HepG2 (cell line): ENCODE measurements around the gene ATP8A2. TPM values are rescaled to one million over a fixed set of nuclear protein-coding genes. Genes with fewer than 3 reads are reported as not detected.

Experiments used
- ATAC-seq: fragments of 200-7000 bp; cut with Tn5 transposase; 3 replicates; pipeline ENCODE4 v1.9.1; 2020; ENCODE audit warnings: mild to moderate bottlenecking, moderate library complexity
- BruUV-seq: library from RNA; stranded (reverse); fragments of 400-500 nt; replicated peaks from 2 replicates; lab custom pipeline; 2021; lab: Mats Ljungman, UMichigan
- CTCF ChIA-PET: fragments of 300-600 bp; formaldehyde crosslinking; extraction: SDS; loops from one replicate; lab custom pipeline; 2021; ENCODE audit warnings: low total read pairs, inconsistent platforms, low intra/inter-chr PET ratio; lab: Yijun Ruan, JAX
- POLR2A ChIA-PET: fragments of 350-600 bp; sonication (Branson Sonifier 250); formaldehyde crosslinking; loops from one replicate; lab custom pipeline; 2020; ENCODE audit warnings: antibody characterized with exemption, inconsistent platforms; lab: Yijun Ruan, JAX
- DNase-seq: peaks from one replicate; pipeline ENCODE4 v3.0.0-alpha.2; 2015; ENCODE audit warnings: low spot score
- FAIRE-seq: peaks from 3 replicates; lab custom pipeline; 2011; peaks lifted over from hg19 to GRCh38; lab: Jason Lieb, UNC
- H2AFZ ChIP-seq: one replicate; pipeline ENCODE4 v1.6.1; 2011; ENCODE audit warnings: low read length, inconsistent platforms
- H3K27ac ChIP-seq: fragments of 300-600 bp; 3 replicates; pipeline ENCODE4 v1.8.0; 2011; ENCODE audit warnings: mixed run types, mild to moderate bottlenecking, mixed read lengths, low read length, inconsistent platforms; ENCODE audit not compliant: insufficient read depth; ENCODE audit errors: extremely low read length
- H3K27me3 ChIP-seq, 2 experiments: fragments of 200-600 bp in 1 of 2; 2 replicates in 1 of 2; 3 replicates in 1 of 2; pipeline versions ENCODE4 v1.6.0 to v1.8.0; 2011; ENCODE audit warnings: low read length in 2 of 2, mild to moderate bottlenecking in 2 of 2, moderate library complexity in 2 of 2, inconsistent platforms in 1 of 2; ENCODE audit not compliant: insufficient read depth in 2 of 2, control insufficient read depth in 1 of 2
- H3K36me3 ChIP-seq, 2 experiments: fragments of 200-600 bp in 1 of 2; replicated peaks in 1 of 2; 2 replicates in 1 of 2; 3 replicates in 1 of 2; pipeline versions ENCODE4 v1.5.1 to v1.8.0; 2011; ENCODE audit warnings: low read length in 2 of 2, inconsistent platforms in 1 of 2; ENCODE audit not compliant: insufficient read depth in 2 of 2, control insufficient read depth in 1 of 2
- H3K4me1 ChIP-seq: 2 replicates; pipeline ENCODE4 v1.5.1; 2012; ENCODE audit warnings: low read length, inconsistent platforms; ENCODE audit not compliant: insufficient read depth
- H3K4me2 ChIP-seq: 2 replicates; pipeline ENCODE4 v1.6.0; 2011; ENCODE audit warnings: low read depth, low read length, inconsistent platforms
- H3K4me3 ChIP-seq, 3 experiments: fragments of 200-600 bp in 1 of 3; sonication (generic), shearing (Covaris generic) in 1 of 3; replicated peaks in 1 of 3; 2 replicates each; pipeline ENCODE4 v1.5.1; 2011 to 2016; ENCODE audit warnings: low read length in 3 of 3, inconsistent platforms in 2 of 3, low read depth in 2 of 3, mild to moderate bottlenecking in 2 of 3, control low read depth in 1 of 3, mixed read lengths in 1 of 3; ENCODE audit not compliant: insufficient read depth in 1 of 3
- H3K79me2 ChIP-seq: one replicate; pipeline ENCODE4 v1.6.1; 2011; ENCODE audit warnings: low read length, inconsistent platforms; ENCODE audit not compliant: insufficient read depth
- H3K9ac ChIP-seq: 2 replicates; pipeline ENCODE4 v1.6.0; 2011; ENCODE audit warnings: mild to moderate bottlenecking, low read depth, low read length, inconsistent platforms; ENCODE audit not compliant: insufficient read depth
- H3K9me3 ChIP-seq: 2 replicates; pipeline ENCODE4 v1.5.1; 2012; ENCODE audit warnings: mild to moderate bottlenecking, low read length
- H4K20me1 ChIP-seq: 2 replicates; pipeline ENCODE4 v1.6.0; 2011; ENCODE audit warnings: inconsistent platforms, mild to moderate bottlenecking, low read length, moderate library complexity; ENCODE audit not compliant: insufficient read depth
- ETV5 ChIP-seq: IDR thresholded peaks from 2 replicates; pipeline ENCODE4 v1.6.1; 2018; ENCODE audit warnings: missing biosample characterization, missing genetic modification reagents, inconsistent platforms, borderline replicate concordance
- HMG20B ChIP-seq: conservative IDR thresholded peaks from 2 replicates; pipeline ENCODE4 v1.6.1; 2016; ENCODE audit warnings: missing genetic modification reagents, missing compliant biosample characterization
- KDM5B ChIP-seq: sonication (generic); formaldehyde crosslinking; IDR thresholded peaks from 2 replicates; pipeline ENCODE4 v1.4.0; 2020; ENCODE audit warnings: missing genetic modification reagents, mild to moderate bottlenecking, borderline replicate concordance
- MED1 ChIP-seq: sonication (generic); formaldehyde crosslinking; IDR thresholded peaks from 2 replicates; pipeline ENCODE4 v1.4.0; 2020; ENCODE audit warnings: missing genetic modification reagents
- PHF20 ChIP-seq: sonication (generic); formaldehyde crosslinking; IDR thresholded peaks from 2 replicates; pipeline ENCODE4 v1.5.0; 2020; ENCODE audit warnings: mild to moderate bottlenecking, missing genetic modification reagents
- REPIN1 ChIP-seq: sonication (generic); formaldehyde crosslinking; IDR thresholded peaks from 2 replicates; pipeline ENCODE4 v1.8.0; 2022; ENCODE audit warnings: missing genetic modification reagents, low read depth, mild to moderate bottlenecking, borderline replicate concordance
- TBP ChIP-seq: sonication (generic); formaldehyde crosslinking; IDR thresholded peaks from 2 replicates; pipeline ENCODE4 v1.5.0; 2020; ENCODE audit warnings: missing genetic modification reagents
- TOPORS ChIP-seq: sonication (generic); formaldehyde crosslinking; IDR thresholded peaks from 2 replicates; pipeline ENCODE4 v1.8.0; 2023; ENCODE audit warnings: mild to moderate bottlenecking, missing genetic modification reagents
- ZMYM3 ChIP-seq: sonication (generic); formaldehyde crosslinking; IDR thresholded peaks from 2 replicates; pipeline ENCODE4 v1.5.1; 2020; ENCODE audit warnings: mild to moderate bottlenecking, missing genetic modification reagents
- ZNF737 ChIP-seq: sonication (generic); formaldehyde crosslinking; IDR thresholded peaks from 2 replicates; pipeline ENCODE4 v1.5.0; 2020; ENCODE audit warnings: missing genetic modification reagents, mild to moderate bottlenecking, borderline replicate concordance
- ZNF766 ChIP-seq: sonication (generic); formaldehyde crosslinking; IDR thresholded peaks from 2 replicates; pipeline ENCODE4 v1.5.0; 2020; ENCODE audit warnings: missing genetic modification reagents, borderline replicate concordance
- WGBS: methylation state at CpG from one replicate; pipeline ENCODE4 v1.1.6; 2017; ENCODE audit warnings: low lambda C conversion rate; 5-methylcytosine and 5-hydroxymethylcytosine counted together
- in situ Hi-C: cut with HindIII; loops from 2 replicates; pipeline ENCODE4 v1.10.0; 2017; ENCODE audit warnings: low pct_unique_long_range_greater_than_20kb; ENCODE audit not compliant: extremely low pct_ligation_motif_present
- intact Hi-C: fragments of 100-400 bp; cut with micrococcal nuclease; formaldehyde crosslinking; loops from one replicate; pipeline ENCODE4 v1.10.0; 2022; ENCODE audit not compliant: unreplicated experiment
- polyA plus RNA-seq, 8 experiments: library from polyadenylated mRNA; depleted of rRNA in 3 of 8; stranded (reverse) in 7 of 8; unstranded in 1 of 8; fragments of >200 nt; fragmentation: Illumina TruSeq in 4 of 8; extraction: Trizol in 4 of 8; gene quantifications; 2 replicates each; pipeline versions ENCODE4 v1.2.1 to v1.2.3, GENCODE V29; 2011 to 2016; ENCODE audit warnings: low read depth in 4 of 8, missing spikeins in 1 of 8, mixed read lengths in 1 of 8; ENCODE audit not compliant: insufficient read depth in 1 of 8
- total RNA-seq, 5 experiments: library from RNA; depleted of rRNA; stranded (reverse); fragments of >200 nt; fragmentation: Illumina TruSeq; extraction: Trizol; gene quantifications; 2 replicates each; pipeline ENCODE4 v1.2.3, GENCODE V29; 2016; ENCODE audit warnings: low read depth in 1 of 5
- TF ChIP-seq, protein P1 (sequence below): sonication (generic); formaldehyde crosslinking; conservative IDR thresholded peaks from 2 replicates; pipeline ENCODE4 v1.8.0; 2022; ENCODE audit warnings: missing genetic modification reagents
- TF ChIP-seq, protein P2 (sequence below): sonication (generic); formaldehyde crosslinking; IDR thresholded peaks from 2 replicates; pipeline ENCODE4 v1.4.0; 2020; ENCODE audit warnings: missing genetic modification reagents
- TF ChIP-seq, protein P3 (sequence below): sonication (generic); formaldehyde crosslinking; IDR thresholded peaks from 2 replicates; pipeline ENCODE4 v1.4.0; 2020; ENCODE audit warnings: missing genetic modification reagents

ATP8A2 gene
- total and polyA plus RNA-seq, 2 of the 13 experiments (the other 11 are each of a cell fraction or from before 2014, with no cell fraction given): 0.09 TPM; not detected in 1

DNA sequence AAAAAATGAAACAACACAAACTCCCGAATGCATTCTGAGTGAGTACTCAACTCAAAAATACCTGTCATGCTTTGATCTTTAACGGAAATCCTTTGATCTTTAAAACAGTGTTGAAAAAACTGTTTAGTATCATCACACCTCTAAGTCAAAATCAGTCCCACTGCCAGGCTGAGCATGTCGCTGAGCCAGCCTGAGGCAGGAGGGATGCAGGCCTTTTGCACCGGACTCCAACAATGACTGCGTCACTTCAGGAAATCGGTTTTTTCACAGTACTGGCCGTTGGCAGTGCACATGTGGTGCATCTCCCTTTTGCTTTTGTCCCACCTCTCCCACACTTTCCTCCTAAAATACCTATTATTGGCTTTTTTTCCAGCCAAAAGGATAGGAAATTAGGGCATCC is 601.8 kb downstream of the ATP8A2 start:
- H3K4me3 ChIP-seq: no peak overlapping the region
- TF ChIP-seq TBP (CRISPR knock-in tag): no peak
- TF ChIP-seq ETV5: no peak
- no peak for TF ChIP-seq MED1 (CRISPR knock-in tag)
- no peak for TF ChIP-seq ZMYM3 (CRISPR knock-in tag)
- TF ChIP-seq TOPORS (CRISPR knock-in tag): no peak
- TF ChIP-seq, protein P1, sequence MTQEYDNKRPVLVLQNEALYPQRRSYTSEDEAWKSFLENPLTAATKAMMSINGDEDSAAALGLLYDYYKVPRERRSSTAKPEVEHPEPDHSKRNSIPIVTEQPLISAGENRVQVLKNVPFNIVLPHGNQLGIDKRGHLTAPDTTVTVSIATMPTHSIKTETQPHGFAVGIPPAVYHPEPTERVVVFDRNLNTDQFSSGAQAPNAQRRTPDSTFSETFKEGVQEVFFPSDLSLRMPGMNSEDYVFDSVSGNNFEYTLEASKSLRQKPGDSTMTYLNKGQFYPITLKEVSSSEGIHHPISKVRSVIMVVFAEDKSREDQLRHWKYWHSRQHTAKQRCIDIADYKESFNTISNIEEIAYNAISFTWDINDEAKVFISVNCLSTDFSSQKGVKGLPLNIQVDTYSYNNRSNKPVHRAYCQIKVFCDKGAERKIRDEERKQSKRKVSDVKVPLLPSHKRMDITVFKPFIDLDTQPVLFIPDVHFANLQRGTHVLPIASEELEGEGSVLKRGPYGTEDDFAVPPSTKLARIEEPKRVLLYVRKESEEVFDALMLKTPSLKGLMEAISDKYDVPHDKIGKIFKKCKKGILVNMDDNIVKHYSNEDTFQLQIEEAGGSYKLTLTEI (CRISPR knock-in tag): no peak
- no peak for TF ChIP-seq KDM5B (CRISPR knock-in tag)
- TF ChIP-seq, protein P2, sequence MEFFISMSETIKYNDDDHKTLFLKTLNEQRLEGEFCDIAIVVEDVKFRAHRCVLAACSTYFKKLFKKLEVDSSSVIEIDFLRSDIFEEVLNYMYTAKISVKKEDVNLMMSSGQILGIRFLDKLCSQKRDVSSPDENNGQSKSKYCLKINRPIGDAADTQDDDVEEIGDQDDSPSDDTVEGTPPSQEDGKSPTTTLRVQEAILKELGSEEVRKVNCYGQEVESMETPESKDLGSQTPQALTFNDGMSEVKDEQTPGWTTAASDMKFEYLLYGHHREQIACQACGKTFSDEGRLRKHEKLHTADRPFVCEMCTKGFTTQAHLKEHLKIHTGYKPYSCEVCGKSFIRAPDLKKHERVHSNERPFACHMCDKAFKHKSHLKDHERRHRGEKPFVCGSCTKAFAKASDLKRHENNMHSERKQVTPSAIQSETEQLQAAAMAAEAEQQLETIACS: no peak
- TF ChIP-seq, protein P3, sequence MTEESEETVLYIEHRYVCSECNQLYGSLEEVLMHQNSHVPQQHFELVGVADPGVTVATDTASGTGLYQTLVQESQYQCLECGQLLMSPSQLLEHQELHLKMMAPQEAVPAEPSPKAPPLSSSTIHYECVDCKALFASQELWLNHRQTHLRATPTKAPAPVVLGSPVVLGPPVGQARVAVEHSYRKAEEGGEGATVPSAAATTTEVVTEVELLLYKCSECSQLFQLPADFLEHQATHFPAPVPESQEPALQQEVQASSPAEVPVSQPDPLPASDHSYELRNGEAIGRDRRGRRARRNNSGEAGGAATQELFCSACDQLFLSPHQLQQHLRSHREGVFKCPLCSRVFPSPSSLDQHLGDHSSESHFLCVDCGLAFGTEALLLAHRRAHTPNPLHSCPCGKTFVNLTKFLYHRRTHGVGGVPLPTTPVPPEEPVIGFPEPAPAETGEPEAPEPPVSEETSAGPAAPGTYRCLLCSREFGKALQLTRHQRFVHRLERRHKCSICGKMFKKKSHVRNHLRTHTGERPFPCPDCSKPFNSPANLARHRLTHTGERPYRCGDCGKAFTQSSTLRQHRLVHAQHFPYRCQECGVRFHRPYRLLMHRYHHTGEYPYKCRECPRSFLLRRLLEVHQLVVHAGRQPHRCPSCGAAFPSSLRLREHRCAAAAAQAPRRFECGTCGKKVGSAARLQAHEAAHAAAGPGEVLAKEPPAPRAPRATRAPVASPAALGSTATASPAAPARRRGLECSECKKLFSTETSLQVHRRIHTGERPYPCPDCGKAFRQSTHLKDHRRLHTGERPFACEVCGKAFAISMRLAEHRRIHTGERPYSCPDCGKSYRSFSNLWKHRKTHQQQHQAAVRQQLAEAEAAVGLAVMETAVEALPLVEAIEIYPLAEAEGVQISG: no peak
- TF ChIP-seq REPIN1 (CRISPR knock-in tag): no peak
- no peak for TF ChIP-seq HMG20B (CRISPR knock-in tag)
- TF ChIP-seq ZNF737 (CRISPR knock-in tag): no peak
- no peak for TF ChIP-seq PHF20
- TF ChIP-seq ZNF766 (CRISPR knock-in tag): no peak
- TF ChIP-seq, all 625 proteins: peak for 0
- ATAC-seq (no peak), FAIRE-seq (no peak), DNase-seq (no peak)
- Histone ChIP-seq H3K4me2 (no peak overlapping the region), H3K9me3 (no peaks in the 10 kb centered on the region), H3K36me3 (no peaks in the 10 kb centered on the region), H4K20me1 (no peaks in the 10 kb centered on the region), H2AFZ (no peak overlapping the region), H3K79me2 (no peaks in the 10 kb centered on the region), H3K4me1 (peaks cover 6% of the 10 kb centered on the region; the same call in 1 of the 2 replicates), H3K27me3 (peaks cover 4 to 13% of the 10 kb centered on the region in 2 experiments; a peak in 2 of 5 replicates), H3K9ac (no peak overlapping the region), H3K27ac (no peak overlapping the region)
- no TSS peak for BruUV-seq
- in situ Hi-C loops: no loop called here
- intact Hi-C loops: no loop called here
- ChIA-PET POLR2A (no interaction called here), CTCF (no interaction called here)
- WGBS: 32% methylated on average over 7 of the region's 7 CpGs
